Liver (tissue), 9 donors: ENCODE data around the gene GFOD2. TPM values are rescaled to one million over a fixed set of nuclear protein-coding genes. Genes with fewer than 3 reads are reported as not detected.

Experiments
- DNase-seq: peaks from one replicate; pipeline ENCODE4 v3.0.0-alpha.2; 2017; ENCODE audit warnings: low spot score
- H3K27ac ChIP-seq, 2 donors: one replicate each; pipeline ENCODE4 v1.7.0; 2013; ENCODE audit warnings: inconsistent platforms in 2 of 2, low read length in 2 of 2, control low read depth in 1 of 2, low read depth in 1 of 2, mild to moderate bottlenecking in 1 of 2
- H3K27me3 ChIP-seq, 4 donors: one replicate each; pipeline versions ENCODE4 v1.6.1 to v1.7.0; 2013; ENCODE audit warnings: low read length in 3 of 4, inconsistent platforms in 1 of 4, mild to moderate bottlenecking in 1 of 4, moderate library complexity in 1 of 4; ENCODE audit not compliant: control insufficient read depth in 4 of 4, insufficient read depth in 4 of 4
- H3K36me3 ChIP-seq, 4 donors: one replicate each; pipeline versions ENCODE4 v1.6.1 to v1.7.0; 2013; ENCODE audit warnings: low read length in 3 of 4, mild to moderate bottlenecking in 3 of 4, low read depth in 1 of 4, moderate library complexity in 1 of 4; ENCODE audit not compliant: control insufficient read depth in 4 of 4, insufficient read depth in 3 of 4
- H3K4me1 ChIP-seq, 4 donors: one replicate each; pipeline versions ENCODE4 v1.6.1 to v1.7.0; 2013; ENCODE audit warnings: low read length in 3 of 4, mild to moderate bottlenecking in 3 of 4, moderate library complexity in 1 of 4; ENCODE audit not compliant: control insufficient read depth in 4 of 4, insufficient read depth in 4 of 4
- H3K4me3 ChIP-seq, 3 donors: one replicate each; pipeline versions ENCODE4 v1.6.1 to v1.7.0; 2013; ENCODE audit warnings: low read length in 3 of 3, control low read depth in 1 of 3, low read depth in 1 of 3, mild to moderate bottlenecking in 1 of 3
- H3K9ac ChIP-seq, 2 donors: one replicate each; pipeline ENCODE4 v1.7.0; 2013; ENCODE audit warnings: low read length in 2 of 2, mild to moderate bottlenecking in 2 of 2, moderate library complexity in 2 of 2, control low read depth in 1 of 2, low read depth in 1 of 2
- H3K9me3 ChIP-seq, 4 donors: one replicate each; pipeline versions ENCODE4 v1.6.1 to v1.7.0; 2013; ENCODE audit warnings: low read length in 3 of 4; ENCODE audit not compliant: control insufficient read depth in 4 of 4
- CTCF ChIP-seq: fragments of 150-350 bp; IDR thresholded peaks from 2 replicates; pipeline ENCODE4 v1.5.1; 2017; ENCODE audit warnings: improper control_type of control experiment, low read depth, low read length; ENCODE audit not compliant: missing input control
- EGR1 ChIP-seq, 2 donors: IDR thresholded peaks; 2 replicates each; pipeline ENCODE4 v1.6.1; 2016 to 2018; ENCODE audit warnings: antibody characterized with exemption in 2 of 2, low read depth in 2 of 2
- FOXA2 ChIP-seq: IDR thresholded peaks from 2 replicates; pipeline ENCODE4 v1.6.1; 2016; ENCODE audit warnings: antibody characterized with exemption
- GABPA ChIP-seq, 2 donors: IDR thresholded peaks in 1 of 2; conservative IDR thresholded peaks in 1 of 2; 2 replicates each; pipeline ENCODE4 v1.6.1; 2016; ENCODE audit warnings: antibody characterized with exemption in 2 of 2, mild to moderate bottlenecking in 1 of 2, moderate library complexity in 1 of 2
- HNF4A ChIP-seq, 2 donors: conservative IDR thresholded peaks; 2 replicates each; pipeline ENCODE4 v1.6.1; 2016; ENCODE audit warnings: antibody characterized with exemption in 2 of 2, mild to moderate bottlenecking in 2 of 2
- HNF4G ChIP-seq: IDR thresholded peaks from 2 replicates; pipeline ENCODE4 v1.6.1; 2016; ENCODE audit warnings: antibody characterized with exemption
- MAX ChIP-seq: IDR thresholded peaks from 2 replicates; pipeline ENCODE4 v1.6.1; 2016; ENCODE audit warnings: antibody characterized with exemption
- NR2F2 ChIP-seq: IDR thresholded peaks from 2 replicates; pipeline ENCODE4 v1.6.1; 2016; ENCODE audit warnings: antibody characterized with exemption
- RAD21 ChIP-seq, 2 donors: IDR thresholded peaks; 2 replicates each; pipeline ENCODE4 v1.6.1; 2016; ENCODE audit warnings: antibody characterized with exemption in 2 of 2, mild to moderate bottlenecking in 2 of 2
- RXRA ChIP-seq, 2 donors: IDR thresholded peaks; 2 replicates each; pipeline ENCODE4 v1.6.1; 2017 to 2018; ENCODE audit warnings: antibody characterized with exemption in 2 of 2, mild to moderate bottlenecking in 1 of 2
- SP1 ChIP-seq: IDR thresholded peaks from 2 replicates; pipeline ENCODE4 v1.6.1; 2018; ENCODE audit warnings: antibody characterized with exemption, mild to moderate bottlenecking
- YY1 ChIP-seq: IDR thresholded peaks from 2 replicates; pipeline ENCODE4 v1.6.1; 2016; ENCODE audit warnings: antibody characterized with exemption, mild to moderate bottlenecking
- WGBS: extraction: QIAGEN DNeasy Blood & Tissue Kit; methylation state at CpG from one replicate; pipeline ENCODE4 v1.1.7; 2013; 5-methylcytosine and 5-hydroxymethylcytosine counted together
- polyA plus RNA-seq, 2 donors: library from polyadenylated mRNA; stranded (reverse) in 1 of 2; unstranded in 1 of 2; fragments of 200-250 nt in 1 of 2; fragments of >200 nt in 1 of 2; fragmentation: Nextera tagmentation in 1 of 2; extraction: Ambion mirVana in 1 of 2; gene quantifications; one replicate each; pipeline versions ENCODE4 v1.2.1 to v1.2.3, GENCODE V29; 2013 to 2015
- total RNA-seq, 2 donors: library from RNA; depleted of rRNA; stranded (reverse); fragments of >200 nt; gene quantifications; one replicate each; pipeline ENCODE4 v1.2.3, GENCODE V29; 2014
- donor health status: healthy.
- donor health status: healthy.
- donor health status: healthy.
- donor health status: healthy.
- donor health status: healthy.

Gene GFOD2
- total and polyA plus RNA-seq, 4 donors, result 12.7 to 48.8 (median 28.9) TPM

- no peaks in the 10 kb centered on the region for H3K9me3 ChIP-seq
- peaks cover 0 to under 1% (median 0%) of the 10 kb centered on the region in 4 donors for H3K36me3 ChIP-seq
- H3K9ac ChIP-seq, result peak overlapping the region; percentile 6 to 18
- H3K27me3 ChIP-seq, result no peaks in the 10 kb centered on the region
- peak overlapping the region; percentile 60 to 95 for H3K27ac ChIP-seq
- H3K4me1 ChIP-seq, result peaks cover 17 to 56% (median 47%) of the 10 kb centered on the region in 4 donors
- no peak overlapping the region for H3K4me3 ChIP-seq
- no peak for DNase-seq
- TF ChIP-seq HNF4A (conservative IDR thresholded peaks at IDR 0.05) (peak in 1 of 2 donors; percentile 39), RXRA (IDR thresholded peaks at IDR 0.05) (peak in 1 of 2 donors; percentile 34), GABPA (IDR thresholded peaks at IDR 0.05 in 1 of 2, conservative IDR thresholded peaks at IDR 0.05 in 1 of 2) (no peak)
- WGBS, result 73% methylated on average over 28 of the region's 28 CpGs
Measured at GRCh38 chr16:67674851-67675578, 44.1 kb downstream of the GFOD2 start.

GRCh38 chr16:67673712-67674580, 45.2 kb downstream of the GFOD2 start:
- no peaks in the 10 kb centered on the region for H3K36me3 ChIP-seq
- H3K4me3 ChIP-seq, result no peak overlapping the region
- H3K4me1 ChIP-seq, result peaks cover 17 to 63% (median 49%) of the 10 kb centered on the region in 4 donors
- peak; percentile 56 for DNase-seq
- 11% methylated on average over 21 of the region's 21 CpGs for WGBS
- no peaks in the 10 kb centered on the region for H3K27me3 ChIP-seq
- no peaks in the 10 kb centered on the region for H3K9me3 ChIP-seq
- peak overlapping the region; percentile 18 to 34 for H3K9ac ChIP-seq
- peak; percentile 56 to 70 for TF ChIP-seq RXRA (IDR thresholded peaks at IDR 0.05)
- no peak for TF ChIP-seq FOXA2
- peak; percentile 56 to 83 for TF ChIP-seq EGR1 (IDR thresholded peaks at IDR 0.05; ENCODE audit: low read depth in 2 of 2)
- peak; percentile 60 for TF ChIP-seq YY1
- peak; percentile 44 to 64 for TF ChIP-seq HNF4A (conservative IDR thresholded peaks at IDR 0.05)
- TF ChIP-seq MAX, result peak; percentile 95
- no peak for TF ChIP-seq CTCF
- peak; percentile 28 to 53 for TF ChIP-seq RAD21 (IDR thresholded peaks at IDR 0.05)
- peak; percentile 96 for TF ChIP-seq NR2F2
- TF ChIP-seq SP1, result peak; percentile 77
- TF ChIP-seq HNF4G, result no peak
- TF ChIP-seq GABPA (IDR thresholded peaks at IDR 0.05 in 1 of 2, conservative IDR thresholded peaks at IDR 0.05 in 1 of 2), result peak in 1 of 2 donors; percentile 74
- peak overlapping the region; percentile 89 to 95 for H3K27ac ChIP-seq
